GM19372 (cell line): ENCODE data around the gene TTYH1.

Experiments used
- ATAC-seq: cut with Tn5 transposase; IDR thresholded peaks from one replicate; pipeline ENCODE4 v1.9.1; 2021; ENCODE audit warnings: mild to moderate bottlenecking, low read depth, moderate library complexity; ENCODE audit not compliant: unreplicated experiment

TTYH1 gene

GRCh38 chr19:54421169-54421516 is 5.9 kb downstream of the TTYH1 start:
- no peak for ATAC-seq

DNA sequence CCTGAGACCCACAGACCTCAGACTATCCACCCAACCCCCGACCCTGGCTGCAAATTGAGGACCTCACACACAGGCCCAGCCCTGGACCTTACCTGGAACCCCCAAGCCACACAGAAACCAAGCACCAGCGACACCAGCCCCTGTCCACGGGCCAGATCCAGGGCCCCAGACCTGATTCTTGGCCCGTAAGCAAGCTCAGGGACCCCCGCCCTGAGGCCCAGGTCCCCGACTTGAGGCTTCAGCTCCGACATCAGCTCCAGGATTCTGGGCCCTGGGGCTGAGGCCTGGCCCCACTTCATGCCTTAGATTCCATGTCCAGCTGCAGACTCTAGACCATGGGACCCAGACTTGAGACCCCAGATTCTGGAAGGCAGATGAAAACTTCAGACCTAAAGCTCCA is 6.3 kb downstream of the TTYH1 start:
- no peak for ATAC-seq

DNA sequence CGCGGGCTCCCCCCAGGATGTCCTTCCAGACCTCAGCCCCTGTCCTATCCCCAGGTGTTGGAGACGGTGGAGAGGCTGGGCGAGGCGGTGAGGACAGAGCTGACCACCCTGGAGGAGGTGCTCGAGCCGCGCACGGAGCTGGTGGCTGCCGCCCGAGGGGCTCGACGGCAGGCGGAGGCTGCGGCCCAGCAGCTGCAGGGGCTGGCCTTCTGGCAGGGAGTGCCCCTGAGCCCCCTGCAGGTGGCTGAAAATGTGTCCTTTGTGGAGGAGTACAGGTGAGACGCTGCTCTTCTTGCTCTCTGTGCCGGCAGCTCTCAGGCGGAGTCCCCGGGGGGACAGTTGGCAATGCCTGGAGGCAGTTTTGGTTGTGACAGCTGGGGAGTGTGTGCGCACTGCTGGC is 6.9 kb downstream of the TTYH1 start:
- ATAC-seq = no peak

DNA sequence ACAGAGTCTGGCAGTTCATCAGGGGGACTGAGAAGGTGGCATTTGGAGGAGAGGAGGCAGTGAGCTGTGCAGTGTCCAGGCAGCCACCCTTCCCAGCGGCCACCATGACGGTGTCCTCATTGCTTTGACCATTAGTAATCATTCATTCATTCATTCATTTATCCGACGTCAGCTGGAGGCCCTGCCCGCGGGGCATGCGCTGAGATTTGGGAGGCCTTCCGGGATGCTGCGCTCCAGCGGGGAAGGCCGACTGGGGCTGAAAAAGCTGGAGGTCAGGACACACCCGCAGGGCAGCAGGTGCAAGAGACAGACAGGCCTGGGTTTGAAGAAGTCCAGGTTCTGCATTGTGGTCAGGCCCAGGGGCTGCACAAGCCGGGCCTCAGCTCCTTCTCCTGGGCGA is 8.9 kb downstream of the TTYH1 start:
- no peak for ATAC-seq

GRCh38 chr19:54424660-54425381 is 9.6 kb downstream of the TTYH1 start:
- ATAC-seq = no peak

DNA sequence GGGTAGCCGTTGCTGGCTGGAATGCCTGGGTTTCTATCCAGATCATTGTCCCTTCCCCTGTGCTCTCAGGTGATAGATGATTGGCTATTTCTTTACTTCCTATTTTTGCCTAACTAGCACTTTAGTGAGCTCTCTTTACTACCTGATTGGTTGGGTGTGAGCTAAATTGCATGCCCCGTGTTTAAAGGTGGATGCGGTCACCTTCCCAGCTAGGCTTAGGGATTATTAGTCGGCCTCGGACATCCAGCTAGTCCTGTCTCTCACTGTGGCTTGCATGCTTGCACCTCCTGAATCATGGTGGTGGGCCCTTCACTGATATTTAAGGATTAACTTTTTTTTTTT is 10.1 kb downstream of the TTYH1 start:
- no peak for ATAC-seq

- no peak for ATAC-seq
These were observed 11.1 kb downstream of the TTYH1 start for GRCh38 chr19:54426291-54426931.

DNA sequence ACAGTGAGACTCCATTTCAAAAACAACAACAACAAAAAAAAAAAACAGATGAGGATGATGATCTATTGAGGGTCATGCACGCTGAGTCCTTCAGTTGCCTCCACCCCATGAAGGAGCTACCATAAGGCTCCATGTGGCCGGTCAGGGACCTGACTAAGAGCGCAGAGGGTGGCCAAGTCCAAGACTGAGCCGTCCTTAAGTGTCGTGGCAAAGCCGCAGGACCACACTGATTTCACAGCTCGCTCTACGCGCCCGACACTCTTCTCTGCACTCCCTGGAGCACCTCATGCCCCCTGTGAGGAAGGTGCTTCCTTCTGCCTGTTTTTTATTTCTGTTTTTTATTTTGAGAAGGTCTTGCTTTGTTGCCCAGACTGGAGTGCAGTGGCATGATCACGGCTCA is 12.3 kb downstream of the TTYH1 start:
- ATAC-seq = no peak

DNA sequence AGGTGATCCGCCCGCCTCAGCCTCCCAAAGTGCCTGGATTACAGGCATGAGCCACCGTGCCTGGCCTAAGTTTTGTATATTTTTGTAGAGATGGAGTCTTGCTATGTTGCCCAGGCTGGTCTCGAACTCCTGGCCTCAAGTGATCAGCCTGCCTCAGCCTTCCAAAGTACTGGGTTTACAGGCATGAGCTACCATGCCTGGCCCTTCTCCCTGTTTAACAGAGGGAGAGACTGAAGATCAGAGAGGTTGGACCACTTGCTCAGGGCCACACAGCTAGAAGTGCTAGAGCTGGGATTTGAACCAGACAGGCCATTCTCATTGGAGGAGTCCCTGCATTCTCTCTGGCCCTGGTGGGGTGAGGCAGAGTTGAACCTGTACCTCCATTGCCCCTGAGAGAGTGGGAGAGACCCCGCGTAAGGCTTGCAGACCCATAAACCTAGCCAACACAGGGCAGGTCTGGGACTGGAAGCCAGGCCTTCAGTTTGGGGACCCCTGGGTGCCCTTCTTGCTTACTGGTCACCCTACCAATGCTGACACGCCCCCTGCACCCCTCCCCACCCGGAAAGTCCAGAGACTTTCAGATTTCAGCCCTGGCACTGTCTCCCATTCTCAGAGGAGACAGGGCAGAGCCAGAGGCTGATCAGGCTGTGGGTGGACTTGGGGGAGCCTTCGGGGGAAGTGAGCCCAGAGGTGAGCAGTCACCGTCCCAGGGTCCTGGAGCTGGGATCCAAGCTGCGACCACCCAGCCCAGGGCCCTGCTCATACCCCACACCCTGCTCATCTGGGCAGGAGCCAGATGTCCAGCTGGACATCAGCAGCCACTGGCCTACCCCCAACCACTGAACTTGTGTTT is 13.3 kb downstream of the TTYH1 start:
- no peak for ATAC-seq

GRCh38 chr19:54429176-54429495 is 13.9 kb downstream of the TTYH1 start:
- ATAC-seq = no peak

DNA sequence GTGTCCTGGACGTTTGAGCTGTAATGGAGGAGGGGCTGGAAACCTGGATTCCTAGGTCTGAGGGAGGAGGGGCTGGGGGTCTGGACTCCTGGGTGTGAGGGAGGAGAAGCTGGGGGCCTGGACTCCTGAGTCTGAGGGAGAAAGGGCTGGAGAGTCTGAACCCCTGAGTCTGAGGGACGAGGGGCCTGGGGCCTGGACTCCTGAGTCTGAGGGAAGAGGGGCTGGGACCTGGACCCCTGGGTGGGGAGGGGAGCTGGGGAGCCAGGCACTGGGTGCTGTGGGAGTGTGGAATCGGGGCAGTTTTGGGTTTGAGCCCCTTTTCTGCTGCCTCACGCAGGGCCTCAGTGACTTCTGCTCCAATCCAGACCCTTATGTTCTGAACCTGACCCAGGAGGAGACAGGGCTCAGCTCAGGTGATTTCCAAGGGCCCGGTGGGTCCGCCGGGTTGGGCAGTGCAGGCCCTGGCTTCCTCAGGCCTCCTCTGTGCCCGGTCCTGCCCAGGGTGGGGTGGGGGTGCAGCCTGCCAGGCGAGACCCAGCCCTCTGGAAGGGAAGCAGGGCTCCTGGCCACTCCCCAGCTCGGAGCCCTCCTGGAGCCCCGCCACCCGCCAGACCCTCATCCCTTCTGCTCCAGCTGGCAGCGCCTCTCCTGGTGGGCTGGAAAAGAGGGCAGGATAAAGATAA is 14.4 kb downstream of the TTYH1 start:
- ATAC-seq = no peak

GRCh38 chr19:54430306-54431254 is 15.3 kb downstream of the TTYH1 start:
- no peak for ATAC-seq

- no peak for ATAC-seq
These were observed 16.1 kb downstream of the TTYH1 start for GRCh38 chr19:54431255-54431838.

GRCh38 chr19:54432144-54432738 is 17.0 kb downstream of the TTYH1 start:
- no peak for ATAC-seq

DNA sequence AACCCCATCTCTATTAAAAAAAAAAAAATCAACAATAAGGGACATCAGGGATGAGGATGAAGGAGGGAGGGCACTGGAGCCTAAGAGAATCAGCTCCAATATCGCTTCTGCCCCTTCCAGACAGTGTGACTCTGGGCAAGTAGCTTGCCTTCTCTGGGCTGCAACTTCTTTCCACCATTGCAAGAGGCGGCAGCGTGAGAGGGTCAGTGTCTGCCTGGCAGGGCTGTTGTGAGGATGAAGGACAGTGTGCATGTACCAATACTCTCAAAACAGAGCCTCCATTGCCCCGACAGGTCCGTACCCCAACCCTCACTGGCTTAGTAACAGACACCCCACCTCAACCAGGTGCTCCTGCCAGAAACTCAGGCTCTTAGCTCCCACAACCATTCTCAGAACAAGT is 18.4 kb downstream of the TTYH1 start:
- no peak for ATAC-seq

- ATAC-seq = no peak
These were observed 19.0 kb downstream of the TTYH1 start for GRCh38 chr19:54434112-54434872.

- no peak for ATAC-seq
These were observed 19.6 kb downstream of the TTYH1 start for GRCh38 chr19:54434873-54435214.

- ATAC-seq = no peak
These were observed 20.3 kb downstream of the TTYH1 start for GRCh38 chr19:54435551-54436016.
